ENCODE measurements around the gene SORCS3. TPM values are rescaled to one million over a fixed set of nuclear protein-coding genes. Genes with fewer than 3 reads are reported as not detected.
A peak's percentile ranks its signal among the peaks of the same experiment; 100 is the strongest.

SORCS3 gene
- not detected in 2 replicates for total RNA-seq

DNA sequence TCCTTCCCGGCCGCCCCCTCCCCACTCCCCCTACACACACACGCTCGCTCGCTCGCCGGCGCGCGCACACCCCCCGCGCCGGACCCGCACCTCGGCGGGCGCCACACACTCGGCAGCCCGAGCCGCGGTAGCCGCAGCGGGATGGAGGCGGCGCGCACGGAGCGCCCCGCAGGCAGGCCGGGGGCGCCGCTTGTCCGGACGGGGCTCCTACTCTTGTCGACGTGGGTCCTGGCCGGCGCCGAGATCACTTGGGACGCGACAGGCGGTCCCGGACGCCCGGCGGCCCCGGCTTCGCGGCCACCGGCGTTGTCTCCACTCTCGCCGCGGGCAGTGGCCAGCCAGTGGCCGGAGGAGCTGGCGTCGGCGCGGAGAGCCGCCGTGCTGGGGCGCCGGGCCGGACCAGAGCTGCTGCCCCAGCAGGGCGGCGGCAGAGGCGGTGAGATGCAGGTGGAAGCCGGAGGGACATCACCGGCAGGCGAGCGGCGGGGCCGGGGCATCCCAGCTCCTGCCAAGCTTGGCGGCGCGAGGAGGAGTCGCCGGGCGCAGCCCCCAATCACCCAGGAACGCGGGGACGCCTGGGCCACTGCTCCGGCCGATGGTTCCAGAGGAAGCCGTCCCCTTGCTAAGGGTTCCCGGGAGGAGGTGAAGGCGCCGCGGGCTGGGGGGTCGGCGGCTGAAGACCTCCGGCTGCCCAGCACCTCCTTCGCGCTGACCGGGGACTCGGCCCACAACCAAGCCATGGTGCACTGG, at the start of gene SORCS3:
TSS of gene SORCS3 (plus strand) at position 104 of the 750 bp plus-strand sequence.
- Mint-ChIP-seq H3K9me3 (no peaks in the 10 kb centered on the region), H3K4me1 (ENCODE audit: low read depth) (peaks cover 10% of the 10 kb centered on the region), H3K4me3 (no peak within 1 kb of the TSS), H3K27ac (peak within 1 kb of the TSS; percentile 40), H3K27me3 (ENCODE audit: insufficient read depth) (peaks cover 59% of the 10 kb centered on the region), H3K36me3 (ENCODE audit: low read depth) (no peaks in the 10 kb centered on the region)
- no peak for DNase-seq (ENCODE audit: low spot score)
- intact Hi-C loops (cut with micrococcal nuclease): no loop called here

DNA sequence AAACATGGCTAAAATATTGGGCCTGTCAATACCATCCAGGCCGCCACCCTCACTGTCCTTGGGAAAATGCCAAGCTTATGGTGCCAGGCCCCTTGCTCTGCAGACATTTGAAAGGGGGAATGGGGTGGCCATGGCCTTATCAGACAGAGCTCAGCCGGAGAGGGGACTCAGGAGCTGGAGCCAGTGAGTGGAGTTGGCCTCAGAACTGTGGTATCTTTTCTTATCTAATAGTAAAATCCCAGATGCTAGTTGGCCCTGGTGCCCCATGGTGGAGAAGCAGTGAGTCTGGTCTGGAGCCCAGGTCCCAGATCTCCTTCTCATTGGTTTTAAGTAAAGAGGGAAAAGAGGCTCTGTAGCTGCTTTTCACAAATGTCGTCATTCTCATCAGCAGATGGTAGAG, 49.6 kb upstream of the SORCS3 start:
- no peak overlapping the region for H3K27ac Mint-ChIP-seq
- H3K36me3 Mint-ChIP-seq (ENCODE audit: low read depth): no peaks in the 10 kb centered on the region
- H3K4me1 Mint-ChIP-seq (ENCODE audit: low read depth): no peaks in the 10 kb centered on the region
- peaks cover 7% of the 10 kb centered on the region for H3K27me3 Mint-ChIP-seq (ENCODE audit: insufficient read depth)
- no peaks in the 10 kb centered on the region for H3K9me3 Mint-ChIP-seq
- DNase-seq (ENCODE audit: low spot score): no peak
- H3K4me3 Mint-ChIP-seq: no peak overlapping the region
- intact Hi-C loops (cut with micrococcal nuclease): no loop called here

DNA sequence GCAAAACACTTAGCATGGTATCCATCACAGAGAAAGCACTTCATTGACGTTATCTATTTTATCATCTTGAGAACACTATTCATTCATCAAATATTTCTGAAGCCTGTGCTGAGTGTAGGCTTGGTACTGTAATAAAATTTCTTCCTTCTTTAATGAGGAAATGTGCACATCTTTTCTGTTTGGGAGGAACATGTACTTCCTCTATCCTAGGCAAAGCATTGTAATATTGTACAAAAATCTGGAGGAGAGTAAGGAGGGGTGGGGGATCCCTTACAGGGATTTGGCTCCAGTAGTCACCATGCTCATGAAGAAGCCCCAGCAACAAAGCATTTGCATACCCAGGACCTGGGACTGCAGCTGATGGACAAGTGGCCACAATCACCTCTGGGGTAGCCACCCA, 39.9 kb upstream of the SORCS3 start:
- Mint-ChIP-seq H3K36me3 (ENCODE audit: low read depth) (no peaks in the 10 kb centered on the region), H3K27me3 (ENCODE audit: insufficient read depth) (peaks cover 4% of the 10 kb centered on the region), H3K4me3 (no peak overlapping the region), H3K4me1 (ENCODE audit: low read depth) (no peaks in the 10 kb centered on the region), H3K9me3 (no peaks in the 10 kb centered on the region), H3K27ac (no peak overlapping the region)
- intact Hi-C loops (cut with micrococcal nuclease): no loop called here
- DNase-seq (ENCODE audit: low spot score): no peak

DNA sequence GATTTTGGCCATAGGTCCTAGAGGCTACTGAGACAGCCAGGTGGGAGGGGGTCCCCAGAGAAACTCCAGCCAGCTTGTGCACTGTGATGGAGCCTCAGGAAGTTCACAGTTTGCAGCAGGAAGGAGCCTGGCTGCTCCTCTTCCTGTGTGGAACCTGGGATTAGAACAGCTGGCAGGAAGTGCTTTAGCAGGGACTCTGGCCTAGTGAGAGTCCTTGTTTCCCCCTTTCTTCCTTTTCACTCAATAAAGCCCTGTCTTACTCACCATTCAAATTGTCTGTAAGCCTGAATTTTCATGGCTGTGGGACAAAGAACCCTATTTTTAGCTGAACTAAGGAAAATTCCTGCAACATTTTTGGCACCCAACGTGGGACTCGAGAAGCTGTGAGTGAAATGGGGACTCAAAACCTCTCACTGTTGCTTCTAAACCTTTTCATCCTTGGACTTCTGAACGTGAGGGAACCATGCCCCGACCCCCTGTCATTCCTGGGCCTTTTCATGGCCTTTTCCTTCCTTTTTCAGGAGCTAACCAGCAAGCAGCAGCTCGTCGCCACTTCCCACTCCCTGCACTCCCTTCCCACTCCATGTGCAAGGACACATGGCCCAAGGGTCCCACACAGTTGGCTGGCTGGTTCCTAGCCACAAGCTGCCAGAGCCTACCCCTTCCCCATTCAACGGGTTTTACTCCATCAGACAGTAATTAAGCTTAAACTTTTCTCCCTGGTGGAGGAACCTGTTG, 32.8 kb upstream of the SORCS3 start:
- no peak overlapping the region for H3K4me3 Mint-ChIP-seq
- intact Hi-C loops (cut with micrococcal nuclease): no loop called here
- H3K36me3 Mint-ChIP-seq (ENCODE audit: low read depth): no peaks in the 10 kb centered on the region
- no peaks in the 10 kb centered on the region for H3K9me3 Mint-ChIP-seq
- peaks cover 2% of the 10 kb centered on the region for H3K27me3 Mint-ChIP-seq (ENCODE audit: insufficient read depth)
- no peak overlapping the region for H3K27ac Mint-ChIP-seq
- DNase-seq (ENCODE audit: low spot score): no peak
- H3K4me1 Mint-ChIP-seq (ENCODE audit: low read depth): no peaks in the 10 kb centered on the region

DNA sequence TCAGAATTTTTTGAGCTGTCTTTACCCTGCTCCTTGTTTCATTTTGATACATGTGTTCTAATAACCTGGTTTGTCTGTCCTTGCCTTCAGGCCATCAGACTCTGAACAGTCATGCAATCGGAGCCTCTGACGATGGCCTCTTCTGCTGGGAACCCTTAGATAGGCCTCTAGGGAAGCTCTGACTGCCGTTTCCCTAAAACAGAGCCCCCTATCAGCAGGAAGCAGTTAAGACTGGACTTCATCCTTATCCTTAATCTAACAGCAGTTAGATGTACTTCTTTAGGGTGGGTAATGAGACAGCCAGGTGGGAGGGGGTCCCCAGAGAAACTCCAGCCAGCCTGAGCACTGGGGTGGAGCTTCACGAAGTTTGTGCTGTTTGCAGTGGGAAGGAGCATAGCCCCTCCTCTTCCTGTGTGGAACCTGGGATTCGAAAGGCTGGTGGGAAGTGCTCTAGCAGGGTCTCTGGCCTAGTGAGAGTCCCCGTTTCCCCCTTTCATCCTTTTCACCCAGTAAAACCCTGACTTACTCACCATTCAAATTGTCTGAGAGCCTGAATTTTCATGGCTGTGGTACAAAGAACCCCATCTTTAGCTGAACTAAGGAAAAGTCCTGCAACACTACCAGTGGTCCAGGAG, 28.4 kb upstream of the SORCS3 start:
- H3K4me3 Mint-ChIP-seq: no peak overlapping the region
- H3K9me3 Mint-ChIP-seq: no peaks in the 10 kb centered on the region
- H3K4me1 Mint-ChIP-seq (ENCODE audit: low read depth): no peaks in the 10 kb centered on the region
- no peaks in the 10 kb centered on the region for H3K36me3 Mint-ChIP-seq (ENCODE audit: low read depth)
- no peak overlapping the region for H3K27ac Mint-ChIP-seq
- H3K27me3 Mint-ChIP-seq (ENCODE audit: insufficient read depth): peaks cover 6% of the 10 kb centered on the region
- intact Hi-C loops (cut with micrococcal nuclease): no loop called here
- DNase-seq (ENCODE audit: low spot score): no peak

DNA sequence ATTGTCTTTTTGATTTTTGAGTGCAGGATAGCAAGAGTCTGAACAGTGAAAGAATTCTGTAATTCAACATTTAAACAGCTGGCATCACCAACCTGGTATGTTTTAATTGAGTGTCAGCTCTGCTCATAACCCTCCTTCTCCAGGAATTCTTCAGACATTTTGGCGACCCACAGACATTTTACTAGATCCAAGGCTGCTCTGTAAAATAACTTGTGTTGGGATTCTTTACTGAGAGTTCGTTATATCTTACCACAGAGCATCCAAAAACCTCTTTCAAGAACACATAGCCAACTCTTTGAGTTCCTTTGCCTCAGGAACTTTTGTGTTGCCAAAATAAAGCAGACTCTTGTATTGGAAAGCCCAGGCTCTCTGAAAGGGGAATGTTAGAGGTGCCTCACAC, 27.7 kb upstream of the SORCS3 start:
- Mint-ChIP-seq H3K27me3 (ENCODE audit: insufficient read depth) (peaks cover 6% of the 10 kb centered on the region), H3K27ac (no peak overlapping the region), H3K9me3 (no peaks in the 10 kb centered on the region), H3K36me3 (ENCODE audit: low read depth) (no peaks in the 10 kb centered on the region), H3K4me3 (no peak overlapping the region), H3K4me1 (ENCODE audit: low read depth) (no peaks in the 10 kb centered on the region)
- no peak for DNase-seq (ENCODE audit: low spot score)
- intact Hi-C loops (cut with micrococcal nuclease): no loop called here

DNA sequence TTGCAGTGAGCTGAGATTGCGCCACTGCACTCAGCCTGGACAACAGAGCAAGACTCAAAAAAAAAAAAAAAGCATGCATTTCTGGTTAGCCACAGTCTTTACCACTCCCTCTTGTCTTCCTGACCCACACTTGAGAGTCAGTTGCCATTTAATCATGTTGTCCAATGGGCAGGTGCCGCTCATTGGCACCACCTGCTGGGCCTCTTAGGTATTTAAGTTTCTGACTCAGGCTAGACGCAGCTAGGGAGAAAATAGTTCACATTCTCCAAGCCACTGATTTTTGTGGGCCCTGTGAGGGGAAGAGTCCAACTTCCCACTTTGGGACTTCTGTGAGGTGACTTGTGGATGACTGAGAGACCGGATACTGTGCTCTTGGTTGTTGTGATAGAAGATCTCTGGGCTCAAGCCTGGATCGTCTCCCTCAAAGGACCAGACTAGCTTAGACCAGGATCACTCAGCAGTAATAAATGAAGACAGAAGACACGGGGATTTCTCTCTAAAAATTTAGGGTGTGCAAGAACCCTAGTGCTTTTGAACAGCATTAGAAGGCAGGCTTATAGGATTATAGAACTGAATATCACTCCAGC, 26.8 kb upstream of the SORCS3 start:
- DNase-seq (ENCODE audit: low spot score): no peak
- no peak overlapping the region for H3K4me3 Mint-ChIP-seq
- no peaks in the 10 kb centered on the region for H3K9me3 Mint-ChIP-seq
- intact Hi-C loops (cut with micrococcal nuclease): loop anchor here (1.0 to 2.0 kb wide), 2 partner anchors 34 to 208 kb away; no protein-coding TSS in a partner anchor
- H3K27ac Mint-ChIP-seq: no peak overlapping the region
- no peaks in the 10 kb centered on the region for H3K4me1 Mint-ChIP-seq (ENCODE audit: low read depth)
- peaks cover 6% of the 10 kb centered on the region for H3K27me3 Mint-ChIP-seq (ENCODE audit: insufficient read depth)
- no peaks in the 10 kb centered on the region for H3K36me3 Mint-ChIP-seq (ENCODE audit: low read depth)

DNA sequence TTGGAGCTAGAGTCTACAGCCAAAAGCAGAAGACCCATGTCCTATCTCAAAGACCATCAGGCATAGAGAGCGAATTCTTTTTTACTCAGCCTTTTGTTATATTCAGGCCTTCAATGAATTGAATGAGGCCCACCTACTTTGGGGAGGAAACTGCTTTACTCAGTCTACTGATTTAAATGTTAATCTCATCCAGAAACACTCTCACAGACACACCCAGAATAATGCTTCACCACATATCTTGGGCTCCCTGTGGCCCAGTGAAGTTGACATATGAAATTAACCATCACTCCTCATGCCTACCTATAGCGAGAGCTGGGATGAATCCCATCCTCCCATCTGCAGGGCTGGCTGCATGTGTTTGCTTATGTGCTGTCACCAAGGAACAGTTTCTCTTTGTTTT, 26.0 kb upstream of the SORCS3 start:
- peaks cover 7% of the 10 kb centered on the region for H3K27me3 Mint-ChIP-seq (ENCODE audit: insufficient read depth)
- no peak overlapping the region for H3K27ac Mint-ChIP-seq
- no peaks in the 10 kb centered on the region for H3K9me3 Mint-ChIP-seq
- H3K4me3 Mint-ChIP-seq: no peak overlapping the region
- no peaks in the 10 kb centered on the region for H3K4me1 Mint-ChIP-seq (ENCODE audit: low read depth)
- intact Hi-C loops (cut with micrococcal nuclease): loop anchor here (2.0 kb wide), 1 partner anchor 208 kb away; no protein-coding TSS in a partner anchor
- DNase-seq (ENCODE audit: low spot score): no peak
- no peaks in the 10 kb centered on the region for H3K36me3 Mint-ChIP-seq (ENCODE audit: low read depth)

DNA sequence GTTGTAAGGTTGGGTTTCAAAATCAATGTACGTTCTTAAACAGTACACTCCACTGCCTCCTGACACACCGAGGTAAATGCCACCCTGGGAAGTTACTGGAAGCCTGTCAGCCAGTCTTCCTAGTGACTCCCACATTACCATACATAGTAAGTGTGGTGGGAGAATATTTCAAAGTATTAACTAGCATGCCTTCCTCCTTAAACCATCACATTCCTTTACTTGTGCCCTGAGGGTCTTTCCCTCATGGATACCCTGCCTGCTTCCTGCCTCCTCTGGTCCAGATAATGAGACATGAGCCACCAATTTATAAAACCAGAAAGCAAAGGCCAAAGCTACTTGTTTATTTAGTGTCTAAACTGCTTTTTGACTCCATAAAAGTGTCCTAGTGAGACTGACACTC, 23.3 kb upstream of the SORCS3 start:
- no peaks in the 10 kb centered on the region for H3K9me3 Mint-ChIP-seq
- no peak overlapping the region for H3K27ac Mint-ChIP-seq
- no peak overlapping the region for H3K4me3 Mint-ChIP-seq
- H3K27me3 Mint-ChIP-seq (ENCODE audit: insufficient read depth): peaks cover 7% of the 10 kb centered on the region
- no peaks in the 10 kb centered on the region for H3K4me1 Mint-ChIP-seq (ENCODE audit: low read depth)
- intact Hi-C loops (cut with micrococcal nuclease): no loop called here
- DNase-seq (ENCODE audit: low spot score): no peak
- H3K36me3 Mint-ChIP-seq (ENCODE audit: low read depth): no peaks in the 10 kb centered on the region

DNA sequence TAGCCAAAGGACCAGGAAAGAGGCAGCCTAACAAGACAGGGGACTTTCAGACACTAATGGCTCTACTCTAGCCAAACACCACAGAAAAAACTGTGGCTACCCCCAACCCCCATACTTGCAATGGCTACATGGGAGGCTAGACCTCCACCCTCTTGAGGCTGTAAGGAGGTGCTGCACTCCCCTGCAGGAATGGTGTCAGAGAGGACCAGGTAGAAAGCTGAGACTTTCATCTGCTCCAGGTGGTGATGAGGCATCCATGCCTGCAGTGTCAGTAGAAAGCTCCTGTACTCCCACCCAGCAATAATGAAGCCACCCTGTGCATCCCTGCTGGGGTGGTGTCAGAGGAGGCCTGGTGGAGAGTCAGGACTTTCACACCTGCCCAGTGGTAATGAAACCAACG, 18.9 kb upstream of the SORCS3 start:
- Mint-ChIP-seq H3K27ac (no peak overlapping the region), H3K36me3 (ENCODE audit: low read depth) (no peaks in the 10 kb centered on the region), H3K9me3 (no peaks in the 10 kb centered on the region), H3K4me3 (no peak overlapping the region), H3K27me3 (ENCODE audit: insufficient read depth) (peaks cover 9% of the 10 kb centered on the region), H3K4me1 (ENCODE audit: low read depth) (no peaks in the 10 kb centered on the region)
- DNase-seq (ENCODE audit: low spot score): no peak
- intact Hi-C loops (cut with micrococcal nuclease): no loop called here

DNA sequence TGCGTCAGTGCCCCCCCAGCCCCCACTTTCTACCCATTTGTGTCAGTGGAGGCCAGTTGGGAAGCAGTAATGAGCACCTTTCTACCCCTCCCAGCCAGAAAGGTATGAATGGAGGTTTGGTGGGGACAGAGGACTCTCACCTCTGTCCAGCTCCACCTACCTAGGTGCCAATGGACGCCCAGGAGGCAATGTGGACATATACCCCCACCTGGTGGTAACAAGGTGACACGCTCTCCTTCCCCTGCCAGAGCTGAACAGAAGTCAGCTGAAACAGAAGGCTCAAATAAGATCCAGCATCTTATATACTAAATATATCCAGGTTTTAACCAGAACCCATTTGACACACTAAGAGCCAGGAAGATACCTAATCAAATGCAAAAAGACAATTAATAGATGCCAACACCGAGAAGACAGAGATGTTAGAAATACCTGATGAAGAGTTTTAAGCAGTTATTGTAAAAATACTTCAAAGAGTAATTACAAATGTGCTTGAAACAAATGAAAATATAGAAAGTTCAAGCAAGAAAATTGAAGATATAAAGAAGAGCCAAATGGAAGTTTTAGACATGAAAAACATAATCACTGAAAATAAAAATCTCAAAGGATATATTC, 18.4 kb upstream of the SORCS3 start:
- no peaks in the 10 kb centered on the region for H3K4me1 Mint-ChIP-seq (ENCODE audit: low read depth)
- no peaks in the 10 kb centered on the region for H3K9me3 Mint-ChIP-seq
- no peak overlapping the region for H3K27ac Mint-ChIP-seq
- peaks cover 11% of the 10 kb centered on the region for H3K27me3 Mint-ChIP-seq (ENCODE audit: insufficient read depth)
- H3K4me3 Mint-ChIP-seq: no peak overlapping the region
- H3K36me3 Mint-ChIP-seq (ENCODE audit: low read depth): no peaks in the 10 kb centered on the region
- intact Hi-C loops (cut with micrococcal nuclease): no loop called here
- no peak for DNase-seq (ENCODE audit: low spot score)

DNA sequence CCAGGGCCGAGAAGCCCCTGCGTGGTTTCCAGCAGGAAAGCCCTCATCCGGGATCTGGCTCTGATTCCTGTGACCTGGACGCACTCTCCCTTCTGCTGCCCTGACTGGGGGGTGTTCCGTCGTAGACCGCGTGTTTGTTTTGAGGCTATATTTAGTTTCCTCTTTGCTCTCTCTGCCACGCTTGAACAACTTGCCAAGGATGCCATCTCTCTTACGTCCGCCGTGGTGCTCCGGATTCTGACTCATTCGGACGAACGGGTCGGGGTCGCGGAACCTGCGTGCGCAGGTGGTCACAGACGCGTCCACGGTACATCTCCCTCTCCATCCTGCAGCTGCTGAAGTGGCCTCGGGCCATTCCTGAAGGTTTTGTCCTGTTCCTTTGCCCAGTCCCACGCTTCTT, 10.4 kb upstream of the SORCS3 start:
- no peaks in the 10 kb centered on the region for H3K36me3 Mint-ChIP-seq (ENCODE audit: low read depth)
- intact Hi-C loops (cut with micrococcal nuclease): no loop called here
- H3K4me3 Mint-ChIP-seq: no peak overlapping the region
- H3K4me1 Mint-ChIP-seq (ENCODE audit: low read depth): no peaks in the 10 kb centered on the region
- no peak overlapping the region for H3K27ac Mint-ChIP-seq
- no peak for DNase-seq (ENCODE audit: low spot score)
- peaks cover 17% of the 10 kb centered on the region for H3K27me3 Mint-ChIP-seq (ENCODE audit: insufficient read depth)
- no peaks in the 10 kb centered on the region for H3K9me3 Mint-ChIP-seq
